Gastrocnemius medialis (tissue), 4 donors: ENCODE measurements around the gene TAT.

Experiments
- CTCF ChIP-seq, 5 experiments: fragments of 450-650 bp in 3 of 5; fragments of 200-600 bp in 2 of 5; sonication (generic) in 2 of 5; IDR thresholded peaks in 4 of 5; conservative IDR thresholded peaks in 1 of 5; 1 replicate in 4 of 5; 2 replicates in 1 of 5; pipeline ENCODE4 v1.5.1; 2016 to 2019; ENCODE audit warnings: antibody characterized with exemption in 5 of 5, mild to moderate bottlenecking in 3 of 5, moderate library complexity in 3 of 5
- POLR2A ChIP-seq, 2 donors: fragments of 450-650 bp; IDR thresholded peaks; one replicate each; pipeline ENCODE4 v1.6.1; 2017; ENCODE audit warnings: antibody characterized with exemption in 2 of 2, mild to moderate bottlenecking in 2 of 2, moderate library complexity in 2 of 2

- TF ChIP-seq CTCF (IDR thresholded peaks at IDR 0.05 in 4 of 5, conservative IDR thresholded peaks at IDR 0.05 in 1 of 5), result no peak
- TF ChIP-seq POLR2A (IDR thresholded peaks at IDR 0.05), result no peak
These were observed 19.6 kb downstream of the TAT start for GRCh38 chr16:71557299-71557698.
